HL-60/S4 treated with retinoic acid at 250 ng/mL for 4 days and 3 days (cell line): ENCODE measurements around the gene CCM2.

Experiments used
- in situ Hi-C: fragments of 300-500 bp; cut with MboI; formaldehyde crosslinking; loops from 2 replicates; pipeline ENCODE4 v1.7.0; 2022; ENCODE audit warnings: low sequenced_read_pairs

The CCM2 gene

DNA sequence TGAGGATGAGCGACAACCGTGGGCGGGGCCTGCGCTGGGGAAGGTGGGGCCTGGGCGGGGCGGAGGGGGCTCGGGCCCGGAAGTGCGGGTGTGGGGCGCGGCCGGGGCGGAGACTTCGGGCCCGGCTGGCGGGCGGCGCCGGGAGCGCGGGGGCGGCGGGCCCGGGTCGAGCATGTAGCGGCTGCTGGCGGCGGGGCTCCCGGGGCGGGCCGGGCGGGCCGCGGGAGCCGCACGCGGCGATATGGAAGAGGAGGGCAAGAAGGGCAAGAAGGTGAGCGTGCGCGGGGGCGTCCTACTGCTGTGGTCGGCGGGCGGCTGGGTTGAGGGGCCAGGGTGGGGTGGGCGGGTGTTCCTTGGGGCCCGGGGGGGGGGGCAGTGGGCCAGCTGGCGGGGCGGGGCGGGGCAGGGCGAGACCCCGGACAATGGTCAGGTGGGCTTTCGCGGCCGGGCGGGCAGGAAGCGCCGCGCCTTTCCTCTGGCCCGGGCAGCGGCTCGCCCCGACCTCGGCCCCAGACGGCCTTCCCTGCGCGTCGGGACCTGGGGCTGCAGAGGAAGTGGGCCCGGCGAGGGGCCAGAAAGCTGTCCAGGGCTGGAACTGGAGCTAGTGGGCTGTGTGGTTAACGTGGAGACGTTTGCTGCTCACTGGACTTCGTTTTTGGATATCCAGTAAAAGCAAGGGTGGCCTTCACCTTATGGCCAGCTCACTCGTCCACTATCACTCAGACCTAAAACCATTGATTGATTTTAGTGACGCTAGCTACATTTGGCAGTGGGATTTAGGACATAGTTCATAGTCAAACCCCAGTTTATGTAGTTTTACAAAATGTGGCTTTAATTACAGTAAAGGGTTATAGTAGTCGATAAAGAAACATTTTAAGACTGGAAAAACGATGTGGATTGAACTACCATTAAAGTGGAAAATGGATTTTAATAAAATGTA lies at the start of gene CCM2:
CCM2 (plus strand) TSS at position 109 of the 940 bp plus-strand sequence; CDS start at position 242, 133 bp downstream.
- in situ Hi-C loops: no loop called here

- in situ Hi-C loops: loop anchor here (10.0 kb wide), 1 partner anchor 172 kb away; no protein-coding TSS in a partner anchor
Measured at GRCh38 chr7:44953156-44953555, 46.8 kb upstream of the CCM2 start.

DNA sequence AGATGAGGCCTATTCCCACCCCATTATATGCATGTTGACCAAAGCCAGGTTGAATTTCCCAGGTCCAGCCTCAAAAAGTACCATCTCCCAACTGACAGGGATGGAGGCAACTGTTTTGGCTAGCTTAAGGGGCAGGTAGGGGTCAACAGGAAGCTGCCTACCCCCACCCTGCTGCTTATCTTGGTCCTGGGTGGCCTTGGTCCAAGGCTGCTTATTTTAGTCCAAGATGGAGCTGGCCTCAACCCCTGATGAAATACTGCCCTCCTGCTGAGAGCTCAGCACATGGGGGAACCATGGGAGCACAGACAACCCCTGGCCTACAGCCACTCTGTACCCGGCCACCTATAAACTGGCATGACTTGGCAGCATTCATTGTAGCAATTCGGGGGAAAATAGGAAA lies 44.3 kb upstream of the CCM2 start:
- in situ Hi-C loops: loop anchor here (10.0 kb wide), 1 partner anchor 169 kb away; no protein-coding TSS in a partner anchor

- in situ Hi-C loops: loop anchor here (10.0 kb wide), 1 partner anchor 169 kb away; no protein-coding TSS in a partner anchor
Measured at GRCh38 chr7:44956157-44956766, 43.7 kb upstream of the CCM2 start.

DNA sequence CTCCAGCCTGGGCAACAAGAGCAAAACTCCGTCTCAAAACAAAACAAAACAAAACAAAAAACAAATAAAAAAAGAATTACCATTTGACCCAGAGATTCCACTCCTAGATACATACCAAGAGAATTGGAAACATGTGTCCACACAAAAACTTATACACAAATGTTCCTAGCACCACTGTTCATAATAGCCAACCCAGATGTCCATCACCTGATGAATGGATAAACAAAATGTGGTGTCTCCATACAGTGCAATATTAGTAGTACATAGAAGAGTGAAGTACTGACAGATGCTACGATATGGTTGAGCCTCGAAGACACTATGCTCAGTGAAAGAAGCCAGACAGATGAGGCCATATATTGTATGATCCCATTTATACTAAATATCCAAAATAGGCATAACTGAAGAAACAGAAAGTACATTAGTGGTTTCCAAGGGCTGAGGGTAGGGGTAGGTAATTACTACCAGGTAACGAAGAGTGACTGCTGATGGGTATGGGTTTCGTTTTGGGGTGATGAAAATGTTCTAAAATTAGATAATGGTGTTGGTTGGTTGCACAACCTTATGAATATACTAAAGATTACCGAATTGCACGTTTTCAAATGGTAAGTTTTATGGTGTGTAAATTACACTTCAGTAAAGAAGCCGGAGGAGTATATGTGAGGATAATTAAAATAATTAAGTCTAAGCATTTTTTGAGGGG lies 41.2 kb upstream of the CCM2 start:
- in situ Hi-C loops: loop anchor here (10.0 kb wide), 1 partner anchor 166 kb away; no protein-coding TSS in a partner anchor

- in situ Hi-C loops: loop anchor here (10.0 kb wide), 1 partner anchor 165 kb away; no protein-coding TSS in a partner anchor
Measured at GRCh38 chr7:44959433-44959951, 40.5 kb upstream of the CCM2 start.

- in situ Hi-C loops: no loop called here
Measured at GRCh38 chr7:44960011-44960580, 39.9 kb upstream of the CCM2 start.

- in situ Hi-C loops: no loop called here
Measured at GRCh38 chr7:44961844-44962482, 38.0 kb upstream of the CCM2 start.

GRCh38 chr7:44962483-44963251 lies 37.3 kb upstream of the CCM2 start:
- in situ Hi-C loops: no loop called here

- in situ Hi-C loops: no loop called here
Measured at GRCh38 chr7:44963364-44964290, 36.4 kb upstream of the CCM2 start.

DNA sequence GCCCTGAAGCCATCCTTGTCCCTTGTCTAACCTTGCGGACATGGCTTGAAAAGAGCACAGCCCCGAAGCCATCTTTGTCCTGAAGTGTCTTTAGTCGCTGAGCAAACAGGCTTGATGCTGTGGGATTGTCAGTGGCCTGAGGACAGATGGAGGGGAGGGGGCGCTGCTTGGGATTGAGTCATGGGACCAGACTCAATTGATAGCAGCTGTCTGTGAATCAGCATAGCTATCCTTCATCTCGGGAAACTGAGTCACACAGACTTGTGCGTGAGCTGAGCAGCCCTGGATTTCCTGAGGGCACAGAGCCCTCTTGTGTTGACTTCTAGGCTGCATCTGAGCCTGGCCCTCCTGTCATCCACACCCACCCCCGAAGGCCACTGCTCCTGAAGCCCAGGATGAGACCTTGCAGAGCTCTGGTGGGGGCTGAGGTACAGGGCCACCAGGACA lies 35.6 kb upstream of the CCM2 start:
- in situ Hi-C loops: no loop called here

DNA sequence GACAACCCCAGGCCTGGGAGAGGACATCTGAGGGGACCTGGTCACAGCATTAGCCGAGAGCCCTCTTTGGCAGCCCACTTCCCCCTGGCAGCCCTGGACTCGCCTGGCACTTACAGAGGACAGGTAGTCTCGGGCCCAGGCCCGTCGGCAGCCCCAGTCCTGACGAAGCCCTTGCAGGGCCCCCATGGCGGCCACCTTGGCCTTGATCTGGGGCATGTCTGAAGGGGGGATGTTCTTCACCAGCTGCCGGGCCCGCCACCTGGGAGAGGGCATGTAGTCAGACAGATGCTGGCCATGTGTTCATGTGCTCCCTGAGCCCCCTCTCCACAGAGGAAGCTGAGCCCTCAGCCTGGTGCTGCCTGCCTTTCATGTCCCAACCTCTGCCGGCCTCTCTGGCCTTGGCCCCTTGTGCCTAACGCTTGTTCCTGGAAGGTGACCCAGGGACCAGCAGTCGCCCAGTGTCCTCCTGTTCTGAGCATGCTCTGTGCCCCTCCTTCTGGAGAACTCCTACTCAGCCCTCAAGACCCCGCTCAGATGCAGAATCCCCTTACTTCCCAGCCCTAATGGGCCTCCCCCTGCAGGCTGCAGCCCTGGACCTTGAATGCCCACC lies 35.1 kb upstream of the CCM2 start:
- in situ Hi-C loops: no loop called here

GRCh38 chr7:44965441-44965903 lies 34.5 kb upstream of the CCM2 start:
- in situ Hi-C loops: no loop called here

DNA sequence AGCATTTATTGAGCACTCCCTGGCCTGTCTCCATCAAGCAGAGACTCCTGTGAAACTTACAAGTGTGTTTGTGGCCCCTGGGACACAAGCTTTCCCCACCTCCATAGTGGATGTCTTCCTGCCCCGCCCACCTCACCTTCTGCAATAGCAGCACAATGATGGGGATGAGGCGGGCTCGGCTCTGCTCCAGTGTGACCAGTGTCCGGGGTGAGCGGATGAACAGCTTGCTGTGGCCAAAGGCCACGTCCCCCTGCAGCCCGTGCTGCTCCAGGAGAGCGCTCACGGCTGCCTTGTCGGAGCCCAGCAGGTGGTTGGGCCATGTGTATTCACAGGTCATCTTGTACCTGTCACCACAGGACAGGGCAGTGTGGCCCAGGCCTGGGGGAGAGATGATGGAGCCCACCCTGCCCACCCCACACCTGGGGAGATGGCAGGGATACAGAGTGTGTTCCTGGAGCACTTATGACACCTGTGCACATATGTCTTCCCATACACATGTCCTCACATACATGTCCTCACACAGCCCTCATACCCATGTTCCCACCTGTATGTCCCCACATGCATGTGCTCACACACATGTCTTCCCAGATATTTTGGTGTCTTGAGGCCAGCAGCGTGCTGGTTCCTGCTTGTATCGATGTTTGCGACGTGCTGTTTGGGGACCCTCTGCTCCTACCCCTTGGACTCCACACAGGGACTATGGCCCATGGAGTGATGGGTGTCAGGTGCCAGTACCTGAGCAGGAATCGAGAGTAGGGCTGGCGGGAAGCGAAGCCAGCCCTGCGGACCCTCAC lies 33.9 kb upstream of the CCM2 start:
- in situ Hi-C loops: no loop called here

- in situ Hi-C loops: no loop called here
Measured at GRCh38 chr7:44966731-44967538, 33.1 kb upstream of the CCM2 start.
